Liver (tissue), 9 donors: ENCODE data around the gene ADCY9. TPM values are rescaled to one million over a fixed set of nuclear protein-coding genes. Genes with fewer than 3 reads are reported as not detected.
"Not testable (repeated sequence)": the region's sequence is repeated elsewhere in the genome, so short reads cannot be mapped to it uniquely, and the experiment has no call there.

Experiments
- DNase-seq: peaks from one replicate; pipeline ENCODE4 v3.0.0-alpha.2; 2017; ENCODE audit warnings: low spot score
- H3K27ac ChIP-seq, 2 donors: one replicate each; pipeline ENCODE4 v1.7.0; 2013; ENCODE audit warnings: inconsistent platforms in 2 of 2, low read length in 2 of 2, control low read depth in 1 of 2, low read depth in 1 of 2, mild to moderate bottlenecking in 1 of 2
- H3K27me3 ChIP-seq, 4 donors: one replicate each; pipeline versions ENCODE4 v1.6.1 to v1.7.0; 2013; ENCODE audit warnings: low read length in 3 of 4, inconsistent platforms in 1 of 4, mild to moderate bottlenecking in 1 of 4, moderate library complexity in 1 of 4; ENCODE audit not compliant: control insufficient read depth in 4 of 4, insufficient read depth in 4 of 4
- H3K36me3 ChIP-seq, 4 donors: one replicate each; pipeline versions ENCODE4 v1.6.1 to v1.7.0; 2013; ENCODE audit warnings: low read length in 3 of 4, mild to moderate bottlenecking in 3 of 4, low read depth in 1 of 4, moderate library complexity in 1 of 4; ENCODE audit not compliant: control insufficient read depth in 4 of 4, insufficient read depth in 3 of 4
- H3K4me1 ChIP-seq, 4 donors: one replicate each; pipeline versions ENCODE4 v1.6.1 to v1.7.0; 2013; ENCODE audit warnings: low read length in 3 of 4, mild to moderate bottlenecking in 3 of 4, moderate library complexity in 1 of 4; ENCODE audit not compliant: control insufficient read depth in 4 of 4, insufficient read depth in 4 of 4
- H3K4me3 ChIP-seq, 3 donors: one replicate each; pipeline versions ENCODE4 v1.6.1 to v1.7.0; 2013; ENCODE audit warnings: low read length in 3 of 3, control low read depth in 1 of 3, low read depth in 1 of 3, mild to moderate bottlenecking in 1 of 3
- H3K9ac ChIP-seq, 2 donors: one replicate each; pipeline ENCODE4 v1.7.0; 2013; ENCODE audit warnings: low read length in 2 of 2, mild to moderate bottlenecking in 2 of 2, moderate library complexity in 2 of 2, control low read depth in 1 of 2, low read depth in 1 of 2
- H3K9me3 ChIP-seq, 4 donors: one replicate each; pipeline versions ENCODE4 v1.6.1 to v1.7.0; 2013; ENCODE audit warnings: low read length in 3 of 4; ENCODE audit not compliant: control insufficient read depth in 4 of 4
- GABPA ChIP-seq, 2 donors: IDR thresholded peaks in 1 of 2; conservative IDR thresholded peaks in 1 of 2; 2 replicates each; pipeline ENCODE4 v1.6.1; 2016; ENCODE audit warnings: antibody characterized with exemption in 2 of 2, mild to moderate bottlenecking in 1 of 2, moderate library complexity in 1 of 2
- NR2F2 ChIP-seq: IDR thresholded peaks from 2 replicates; pipeline ENCODE4 v1.6.1; 2016; ENCODE audit warnings: antibody characterized with exemption
- RAD21 ChIP-seq, 2 donors: IDR thresholded peaks; 2 replicates each; pipeline ENCODE4 v1.6.1; 2016; ENCODE audit warnings: antibody characterized with exemption in 2 of 2, mild to moderate bottlenecking in 2 of 2
- RXRA ChIP-seq, 2 donors: IDR thresholded peaks; 2 replicates each; pipeline ENCODE4 v1.6.1; 2017 to 2018; ENCODE audit warnings: antibody characterized with exemption in 2 of 2, mild to moderate bottlenecking in 1 of 2
- YY1 ChIP-seq: IDR thresholded peaks from 2 replicates; pipeline ENCODE4 v1.6.1; 2016; ENCODE audit warnings: antibody characterized with exemption, mild to moderate bottlenecking
- WGBS: extraction: QIAGEN DNeasy Blood & Tissue Kit; methylation state at CpG from one replicate; pipeline ENCODE4 v1.1.7; 2013; 5-methylcytosine and 5-hydroxymethylcytosine counted together
- polyA plus RNA-seq, 2 donors: library from polyadenylated mRNA; stranded (reverse) in 1 of 2; unstranded in 1 of 2; fragments of 200-250 nt in 1 of 2; fragments of >200 nt in 1 of 2; fragmentation: Nextera tagmentation in 1 of 2; extraction: Ambion mirVana in 1 of 2; gene quantifications; one replicate each; pipeline versions ENCODE4 v1.2.1 to v1.2.3, GENCODE V29; 2013 to 2015
- total RNA-seq, 2 donors: library from RNA; depleted of rRNA; stranded (reverse); fragments of >200 nt; gene quantifications; one replicate each; pipeline ENCODE4 v1.2.3, GENCODE V29; 2014
- TF ChIP-seq, protein P1 (sequence below): IDR thresholded peaks from 2 replicates; pipeline ENCODE4 v1.6.1; 2016; ENCODE audit warnings: antibody characterized with exemption
- TF ChIP-seq, protein P2 (sequence below): IDR thresholded peaks from 2 replicates; pipeline ENCODE4 v1.6.1; 2016; ENCODE audit warnings: antibody characterized with exemption, mild to moderate bottlenecking
- TF ChIP-seq, protein P3 (sequence below): IDR thresholded peaks from 2 replicates; pipeline ENCODE4 v1.6.1; 2016; ENCODE audit warnings: antibody characterized with exemption
- TF ChIP-seq, protein P4 (sequence below): IDR thresholded peaks from 2 replicates; pipeline ENCODE4 v1.6.1; 2016; ENCODE audit warnings: antibody characterized with exemption
- donor health status: healthy.
- donor health status: healthy.
- donor health status: healthy.
- donor health status: healthy.
- donor health status: healthy.

Gene ADCY9
- total and polyA plus RNA-seq, 4 donors: 3.6 to 25.1 (median 11.0) TPM

DNA sequence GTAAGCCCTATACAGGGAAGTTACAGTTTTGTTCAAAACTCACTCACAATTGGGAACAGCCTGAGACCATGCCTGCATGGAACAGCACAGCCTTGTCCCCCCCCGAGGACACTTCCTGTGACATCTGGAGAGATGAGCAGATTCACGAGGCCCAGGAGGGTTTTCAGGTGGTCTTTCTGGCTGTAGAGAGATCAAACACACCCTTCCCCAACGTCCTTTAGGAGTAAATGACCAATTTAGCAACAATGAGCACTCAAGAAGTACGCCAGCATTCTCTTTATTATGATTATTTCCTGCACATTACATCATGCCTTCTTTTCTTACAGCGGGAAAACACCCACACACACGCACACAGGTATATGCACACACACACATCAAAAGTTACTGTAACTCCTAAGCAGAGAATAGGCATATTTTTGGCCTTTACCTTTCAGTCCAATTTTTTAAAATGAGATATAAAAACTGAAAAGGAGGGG is 39.0 kb downstream of the ADCY9 start (continued):
- TF ChIP-seq, protein P1, sequence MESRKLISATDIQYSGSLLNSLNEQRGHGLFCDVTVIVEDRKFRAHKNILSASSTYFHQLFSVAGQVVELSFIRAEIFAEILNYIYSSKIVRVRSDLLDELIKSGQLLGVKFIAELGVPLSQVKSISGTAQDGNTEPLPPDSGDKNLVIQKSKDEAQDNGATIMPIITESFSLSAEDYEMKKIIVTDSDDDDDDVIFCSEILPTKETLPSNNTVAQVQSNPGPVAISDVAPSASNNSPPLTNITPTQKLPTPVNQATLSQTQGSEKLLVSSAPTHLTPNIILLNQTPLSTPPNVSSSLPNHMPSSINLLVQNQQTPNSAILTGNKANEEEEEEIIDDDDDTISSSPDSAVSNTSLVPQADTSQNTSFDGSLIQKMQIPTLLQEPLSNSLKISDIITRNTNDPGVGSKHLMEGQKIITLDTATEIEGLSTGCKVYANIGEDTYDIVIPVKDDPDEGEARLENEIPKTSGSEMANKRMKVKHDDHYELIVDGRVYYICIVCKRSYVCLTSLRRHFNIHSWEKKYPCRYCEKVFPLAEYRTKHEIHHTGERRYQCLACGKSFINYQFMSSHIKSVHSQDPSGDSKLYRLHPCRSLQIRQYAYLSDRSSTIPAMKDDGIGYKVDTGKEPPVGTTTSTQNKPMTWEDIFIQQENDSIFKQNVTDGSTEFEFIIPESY: no peak

DNA sequence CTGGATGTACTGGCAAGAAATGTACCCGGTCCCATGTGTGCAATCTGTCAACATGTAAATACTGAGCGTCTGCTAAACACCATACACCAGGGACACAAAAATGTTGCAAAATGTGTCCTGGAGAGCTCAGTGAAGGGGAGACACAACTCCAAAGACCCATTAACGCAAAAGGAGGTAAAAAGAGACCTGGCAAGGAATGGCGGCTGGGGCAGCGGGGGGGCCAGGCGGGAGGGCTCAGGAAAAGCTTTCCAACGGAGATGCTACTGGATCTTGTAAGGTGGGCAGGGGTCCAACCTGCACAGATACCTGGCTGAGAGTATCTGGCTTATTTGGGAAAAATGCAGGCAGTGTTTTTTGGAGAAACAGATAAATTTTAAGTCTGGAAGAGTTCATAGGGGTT is 40.7 kb downstream of the ADCY9 start:
- Histone ChIP-seq H3K9ac (no peak overlapping the region), H3K4me1 (peaks cover 3 to 12% (median 9%) of the 10 kb centered on the region in 4 donors), H3K27ac (no peak overlapping the region), H3K9me3 (no peaks in the 10 kb centered on the region), H3K4me3 (no peak overlapping the region), H3K27me3 (no peaks in the 10 kb centered on the region), H3K36me3 (no peaks in the 10 kb centered on the region)
- TF ChIP-seq NR2F2: no peak
- TF ChIP-seq, protein P2, sequence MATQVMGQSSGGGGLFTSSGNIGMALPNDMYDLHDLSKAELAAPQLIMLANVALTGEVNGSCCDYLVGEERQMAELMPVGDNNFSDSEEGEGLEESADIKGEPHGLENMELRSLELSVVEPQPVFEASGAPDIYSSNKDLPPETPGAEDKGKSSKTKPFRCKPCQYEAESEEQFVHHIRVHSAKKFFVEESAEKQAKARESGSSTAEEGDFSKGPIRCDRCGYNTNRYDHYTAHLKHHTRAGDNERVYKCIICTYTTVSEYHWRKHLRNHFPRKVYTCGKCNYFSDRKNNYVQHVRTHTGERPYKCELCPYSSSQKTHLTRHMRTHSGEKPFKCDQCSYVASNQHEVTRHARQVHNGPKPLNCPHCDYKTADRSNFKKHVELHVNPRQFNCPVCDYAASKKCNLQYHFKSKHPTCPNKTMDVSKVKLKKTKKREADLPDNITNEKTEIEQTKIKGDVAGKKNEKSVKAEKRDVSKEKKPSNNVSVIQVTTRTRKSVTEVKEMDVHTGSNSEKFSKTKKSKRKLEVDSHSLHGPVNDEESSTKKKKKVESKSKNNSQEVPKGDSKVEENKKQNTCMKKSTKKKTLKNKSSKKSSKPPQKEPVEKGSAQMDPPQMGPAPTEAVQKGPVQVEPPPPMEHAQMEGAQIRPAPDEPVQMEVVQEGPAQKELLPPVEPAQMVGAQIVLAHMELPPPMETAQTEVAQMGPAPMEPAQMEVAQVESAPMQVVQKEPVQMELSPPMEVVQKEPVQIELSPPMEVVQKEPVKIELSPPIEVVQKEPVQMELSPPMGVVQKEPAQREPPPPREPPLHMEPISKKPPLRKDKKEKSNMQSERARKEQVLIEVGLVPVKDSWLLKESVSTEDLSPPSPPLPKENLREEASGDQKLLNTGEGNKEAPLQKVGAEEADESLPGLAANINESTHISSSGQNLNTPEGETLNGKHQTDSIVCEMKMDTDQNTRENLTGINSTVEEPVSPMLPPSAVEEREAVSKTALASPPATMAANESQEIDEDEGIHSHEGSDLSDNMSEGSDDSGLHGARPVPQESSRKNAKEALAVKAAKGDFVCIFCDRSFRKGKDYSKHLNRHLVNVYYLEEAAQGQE: no peak
- TF ChIP-seq RXRA (IDR thresholded peaks at IDR 0.05): no peak
- TF ChIP-seq YY1: no peak
- WGBS: 89% methylated on average over 7 of the region's 7 CpGs
- DNase-seq: no peak

DNA sequence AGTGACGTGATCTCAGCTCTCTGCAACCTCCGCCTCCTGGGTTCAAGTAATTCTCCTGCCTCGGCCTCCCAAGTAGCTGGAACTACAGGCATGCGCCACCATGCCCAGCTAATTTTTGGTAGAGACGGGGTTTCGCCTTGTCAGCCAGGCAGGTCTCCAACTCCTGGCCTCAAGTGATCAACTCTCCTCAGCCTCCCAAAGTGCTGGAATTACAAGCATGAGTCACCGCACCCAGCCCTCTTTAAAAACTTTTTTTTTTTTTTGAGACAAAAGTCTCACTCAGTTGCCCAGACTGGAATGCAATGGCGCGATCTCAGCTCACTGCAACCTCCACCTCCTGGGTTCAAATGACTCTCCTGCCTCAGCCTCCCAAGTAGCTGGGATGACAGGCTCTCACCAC is 43.1 kb downstream of the ADCY9 start:
- H3K27me3 ChIP-seq, H3K4me3 ChIP-seq, DNase-seq, H3K27ac ChIP-seq, H3K9ac ChIP-seq, H3K36me3 ChIP-seq, H3K9me3 ChIP-seq: not testable (repeated sequence)
- H3K4me1 ChIP-seq: peaks cover 3 to 15% (median 10%) of the 10 kb centered on the region in 4 donors
- WGBS: 97% methylated on average over 9 of the region's 9 CpGs

DNA sequence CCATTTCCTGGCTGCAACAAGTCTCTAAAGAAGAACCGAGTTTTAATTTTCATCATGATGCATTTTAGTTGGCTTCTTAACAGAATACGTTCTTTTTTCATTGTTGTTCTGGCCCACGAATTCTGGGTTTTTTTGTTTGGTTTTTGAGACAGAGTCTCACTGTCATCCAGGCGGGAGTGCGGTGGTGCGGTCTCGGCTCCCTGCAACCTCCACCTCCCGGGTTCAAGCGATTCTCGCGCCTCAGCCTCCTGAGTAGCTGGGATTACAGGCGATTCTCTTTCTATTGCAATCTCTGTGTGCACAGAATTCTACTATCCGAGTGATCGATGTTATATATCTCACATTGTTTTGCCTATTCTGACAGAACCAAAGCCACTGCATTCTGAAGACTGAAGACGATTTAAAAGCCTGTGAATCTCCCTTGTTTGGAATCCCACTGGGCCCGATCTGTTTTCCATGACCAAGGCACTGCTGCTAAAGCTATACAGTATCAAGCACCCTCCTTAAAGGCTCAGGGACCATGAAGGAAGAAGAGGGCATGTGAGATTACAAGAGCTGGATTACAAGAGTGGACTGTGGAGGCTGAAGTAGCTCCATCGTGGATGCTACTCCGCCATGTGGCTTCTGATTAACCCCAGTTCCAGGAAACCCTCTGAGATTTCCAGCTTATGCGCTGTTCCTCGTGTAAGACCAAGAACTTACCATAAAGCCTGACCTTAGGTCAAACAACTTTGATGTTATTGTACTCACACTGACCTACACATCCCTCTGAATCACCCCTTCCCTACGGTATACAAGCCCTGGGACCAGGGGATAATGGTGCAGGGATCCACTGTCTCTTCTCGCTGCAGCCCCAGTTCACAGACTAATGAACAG is 44.3 kb downstream of the ADCY9 start:
- WGBS: 71% methylated on average over 22 of the region's 22 CpGs

More for the DNA sequence above, 44.3 kb downstream of the ADCY9 start:
- Histone ChIP-seq H3K9ac (no peak overlapping the region), H3K4me1 (peaks cover 6 to 26% (median 20%) of the 10 kb centered on the region in 4 donors), H3K36me3 (no peaks in the 10 kb centered on the region), H3K27ac (peak overlapping the region in 1 of 2 donors; percentile 25), H3K4me3 (no peak overlapping the region), H3K27me3 (no peaks in the 10 kb centered on the region), H3K9me3 (no peaks in the 10 kb centered on the region)
- TF ChIP-seq, protein P1: no peak
- TF ChIP-seq RAD21 (IDR thresholded peaks at IDR 0.05) (no peak), GABPA (IDR thresholded peaks at IDR 0.05 in 1 of 2, conservative IDR thresholded peaks at IDR 0.05 in 1 of 2) (no peak), YY1 (no peak), NR2F2 (no peak)
- TF ChIP-seq, protein P3, sequence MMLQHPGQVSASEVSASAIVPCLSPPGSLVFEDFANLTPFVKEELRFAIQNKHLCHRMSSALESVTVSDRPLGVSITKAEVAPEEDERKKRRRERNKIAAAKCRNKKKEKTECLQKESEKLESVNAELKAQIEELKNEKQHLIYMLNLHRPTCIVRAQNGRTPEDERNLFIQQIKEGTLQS: no peak
- TF ChIP-seq, protein P4, sequence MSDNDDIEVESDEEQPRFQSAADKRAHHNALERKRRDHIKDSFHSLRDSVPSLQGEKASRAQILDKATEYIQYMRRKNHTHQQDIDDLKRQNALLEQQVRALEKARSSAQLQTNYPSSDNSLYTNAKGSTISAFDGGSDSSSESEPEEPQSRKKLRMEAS: no peak
- DNase-seq: no peak
